Esophagus squamous epithelium (tissue), 5 donors: ENCODE data around the gene PPP2R3A. TPM values are rescaled to one million over a fixed set of nuclear protein-coding genes. Genes with fewer than 3 reads are reported as not detected.

Experiments used
- DNase-seq: peaks from one replicate; lab custom pipeline; 2025; lab: John Stamatoyannopoulos, UW
- H3K27ac ChIP-seq, 4 donors: fragments of 200-600 bp; sonication (generic); one replicate each; pipeline ENCODE4 v1.5.1; 2016 to 2019; ENCODE audit warnings: mild to moderate bottlenecking in 1 of 4
- H3K27me3 ChIP-seq, 4 donors: fragments of 200-600 bp; sonication (generic); 1 replicate in 3 of 4; 2 replicates in 1 of 4; pipeline versions ENCODE4 v1.5.1 to v1.6.0; 2017 to 2021; ENCODE audit warnings: antibody characterized with exemption in 1 of 4
- H3K36me3 ChIP-seq, 3 donors: fragments of 200-600 bp; sonication (generic); one replicate each; pipeline ENCODE4 v1.5.1; 2016 to 2019
- H3K4me1 ChIP-seq, 3 donors: fragments of 200-600 bp; sonication (generic); one replicate each; pipeline ENCODE4 v1.5.1; 2017 to 2019
- H3K4me3 ChIP-seq, 4 donors: fragments of 200-600 bp; sonication (generic); 1 replicate in 3 of 4; 2 replicates in 1 of 4; pipeline ENCODE4 v1.5.1; 2016 to 2019; ENCODE audit warnings: mild to moderate bottlenecking in 2 of 4, moderate library complexity in 1 of 4
- H3K9me3 ChIP-seq, 3 donors: fragments of 200-600 bp; sonication (generic); one replicate each; pipeline ENCODE4 v1.5.1; 2016 to 2019
- POLR2A ChIP-seq, 4 donors: fragments of 450-650 bp; IDR thresholded peaks; one replicate each; pipeline ENCODE4 v1.6.1; 2017; ENCODE audit warnings: antibody characterized with exemption in 4 of 4, mild to moderate bottlenecking in 4 of 4, moderate library complexity in 3 of 4
- WGBS, 2 donors: methylation state at CpG; one replicate each; pipeline ENCODE4 v1.1.5; 2018; 5-methylcytosine and 5-hydroxymethylcytosine counted together
- intact Hi-C: fragments of 100-400 bp; cut with DNase I; formaldehyde crosslinking; loops from one replicate; pipeline ENCODE4 v1.15.0; 2022
- total RNA-seq, 4 donors: library from RNA; depleted of rRNA; stranded (reverse); fragments of >200 nt; gene quantifications; one replicate each; pipeline ENCODE4 v1.1.0, GENCODE V29; 2016
- TF ChIP-seq, protein P1 (sequence below), 6 experiments: fragments of 450-650 bp in 4 of 6; fragments of 200-600 bp in 2 of 6; sonication (generic) in 2 of 6; IDR thresholded peaks; one replicate each; pipeline ENCODE4 v1.5.1; 2016 to 2019; ENCODE audit warnings: antibody characterized with exemption in 6 of 6, mild to moderate bottlenecking in 4 of 6, moderate library complexity in 4 of 6
- donor health status: DM: yes; HTN: yes; CAD: no.

PPP2R3A gene
- total RNA-seq, 4 donors from 2014 or later: 9.4 to 15.6 (median 13.6) TPM

DNA sequence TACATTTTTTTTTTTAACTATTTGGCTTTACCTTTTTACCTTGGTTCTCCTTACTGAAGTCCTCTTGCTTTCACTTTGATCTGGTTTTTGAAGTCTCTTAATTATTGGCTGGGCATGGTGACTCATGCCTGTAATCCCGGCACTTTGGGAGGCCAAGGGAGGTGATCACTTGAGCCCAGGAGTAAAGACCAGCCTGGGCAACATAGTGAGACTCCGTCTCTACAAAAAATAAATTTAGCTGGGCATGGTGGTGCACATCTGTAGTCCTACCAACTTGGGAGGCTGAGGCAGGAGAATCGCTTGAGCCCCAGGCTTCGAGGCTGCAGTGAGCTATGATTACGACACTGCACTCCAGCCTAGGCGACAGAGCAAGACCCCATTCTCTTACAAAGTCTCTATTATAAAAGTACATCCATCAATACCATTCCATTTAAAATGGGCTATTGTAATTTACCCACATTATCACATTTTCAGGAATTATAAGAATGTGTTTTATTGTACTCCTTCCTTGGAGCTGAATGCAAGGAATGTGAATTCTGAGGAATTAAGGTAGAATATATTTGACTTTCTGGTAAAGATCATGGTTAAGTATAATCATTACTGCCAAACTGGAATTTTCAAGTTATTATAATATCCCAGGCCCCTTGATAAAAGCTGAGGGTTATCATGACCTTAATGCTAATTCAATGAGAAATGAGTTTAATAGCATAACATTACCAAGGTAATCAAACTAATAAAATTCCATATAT, 181.6 kb downstream of the PPP2R3A start:
- Histone ChIP-seq H3K36me3 (peaks cover 0 to 54% (median 0%) of the 10 kb centered on the region in 3 donors), H3K4me1 (peaks cover 0 to 44% (median 15%) of the 10 kb centered on the region in 3 donors), H3K27ac (no peak overlapping the region), H3K27me3 (no peaks in the 10 kb centered on the region), H3K9me3 (no peaks in the 10 kb centered on the region), H3K4me3 (no peak overlapping the region)
- 80 to 81% methylated on average over 6 of the region's 6 CpGs for WGBS, 2 donors
- no peak for DNase-seq
- intact Hi-C loops: no loop called here
- TF ChIP-seq, protein P1, sequence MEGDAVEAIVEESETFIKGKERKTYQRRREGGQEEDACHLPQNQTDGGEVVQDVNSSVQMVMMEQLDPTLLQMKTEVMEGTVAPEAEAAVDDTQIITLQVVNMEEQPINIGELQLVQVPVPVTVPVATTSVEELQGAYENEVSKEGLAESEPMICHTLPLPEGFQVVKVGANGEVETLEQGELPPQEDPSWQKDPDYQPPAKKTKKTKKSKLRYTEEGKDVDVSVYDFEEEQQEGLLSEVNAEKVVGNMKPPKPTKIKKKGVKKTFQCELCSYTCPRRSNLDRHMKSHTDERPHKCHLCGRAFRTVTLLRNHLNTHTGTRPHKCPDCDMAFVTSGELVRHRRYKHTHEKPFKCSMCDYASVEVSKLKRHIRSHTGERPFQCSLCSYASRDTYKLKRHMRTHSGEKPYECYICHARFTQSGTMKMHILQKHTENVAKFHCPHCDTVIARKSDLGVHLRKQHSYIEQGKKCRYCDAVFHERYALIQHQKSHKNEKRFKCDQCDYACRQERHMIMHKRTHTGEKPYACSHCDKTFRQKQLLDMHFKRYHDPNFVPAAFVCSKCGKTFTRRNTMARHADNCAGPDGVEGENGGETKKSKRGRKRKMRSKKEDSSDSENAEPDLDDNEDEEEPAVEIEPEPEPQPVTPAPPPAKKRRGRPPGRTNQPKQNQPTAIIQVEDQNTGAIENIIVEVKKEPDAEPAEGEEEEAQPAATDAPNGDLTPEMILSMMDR (IDR thresholded peaks at IDR 0.05): no peak
- TF ChIP-seq POLR2A (IDR thresholded peaks at IDR 0.05): no peak

DNA sequence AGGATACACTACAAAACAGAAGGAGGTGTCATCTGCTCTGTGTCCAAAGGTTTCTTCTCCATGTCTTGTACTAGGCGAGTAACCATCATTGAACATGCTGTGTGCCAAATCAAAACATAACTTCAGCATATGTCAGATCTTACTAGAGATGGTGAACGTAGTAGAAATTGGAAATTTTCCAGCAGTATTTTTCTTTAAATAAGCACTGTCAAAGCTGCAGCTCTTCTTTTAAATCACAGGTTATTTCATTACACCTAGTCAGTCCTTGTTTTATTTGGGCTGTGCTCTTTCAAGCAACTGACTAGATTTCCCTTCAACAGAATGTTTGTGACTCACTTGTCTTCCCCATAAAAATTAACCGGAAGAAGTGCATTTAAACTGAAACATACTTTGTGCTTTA, 184.1 kb downstream of the PPP2R3A start:
- Histone ChIP-seq H3K27me3 (no peaks in the 10 kb centered on the region), H3K4me1 (peaks cover 0 to 53% (median 9%) of the 10 kb centered on the region in 3 donors), H3K9me3 (no peaks in the 10 kb centered on the region), H3K27ac (no peak overlapping the region), H3K36me3 (peaks cover 0 to 46% (median 0%) of the 10 kb centered on the region in 3 donors), H3K4me3 (no peak overlapping the region)
- WGBS, 2 donors: 41 to 49% methylated on average over 3 of the region's 3 CpGs
- DNase-seq: no peak
- TF ChIP-seq, protein P1 (IDR thresholded peaks at IDR 0.05): no peak
- no peak for TF ChIP-seq POLR2A (IDR thresholded peaks at IDR 0.05)
- intact Hi-C loops: no loop called here

DNA sequence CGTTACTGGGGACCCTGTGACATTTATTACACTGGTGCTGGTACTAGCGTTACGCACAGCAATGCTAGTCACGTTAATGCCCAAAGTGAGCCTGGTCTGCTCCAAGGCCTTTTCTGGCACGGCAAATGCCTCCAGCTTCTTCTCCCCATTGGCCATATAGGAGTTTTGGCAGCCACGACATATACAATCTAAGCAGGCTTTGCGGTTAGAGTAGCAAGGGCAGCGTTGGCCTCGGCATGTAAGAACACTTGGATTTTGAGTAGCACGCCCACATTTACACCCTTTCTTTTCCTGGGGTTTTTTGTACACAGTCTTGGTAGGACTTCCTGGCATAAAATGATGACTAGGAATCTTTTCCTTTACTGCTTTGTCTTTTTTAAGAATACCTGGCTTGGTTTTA, 185.7 kb downstream of the PPP2R3A start:
- no peaks in the 10 kb centered on the region for H3K27me3 ChIP-seq
- intact Hi-C loops: no loop called here
- no peaks in the 10 kb centered on the region for H3K9me3 ChIP-seq
- H3K36me3 ChIP-seq: peaks cover 0 to 30% (median 0%) of the 10 kb centered on the region in 3 donors
- DNase-seq: no peak
- WGBS, 2 donors: 42 to 65% methylated on average over 8 to 10 of the region's 10 CpGs
- TF ChIP-seq, protein P1 (IDR thresholded peaks at IDR 0.05): no peak
- no peak for TF ChIP-seq POLR2A (IDR thresholded peaks at IDR 0.05)
- no peak overlapping the region for H3K27ac ChIP-seq
- no peak overlapping the region for H3K4me3 ChIP-seq
- H3K4me1 ChIP-seq: peaks cover 0 to 58% (median 9%) of the 10 kb centered on the region in 3 donors

DNA sequence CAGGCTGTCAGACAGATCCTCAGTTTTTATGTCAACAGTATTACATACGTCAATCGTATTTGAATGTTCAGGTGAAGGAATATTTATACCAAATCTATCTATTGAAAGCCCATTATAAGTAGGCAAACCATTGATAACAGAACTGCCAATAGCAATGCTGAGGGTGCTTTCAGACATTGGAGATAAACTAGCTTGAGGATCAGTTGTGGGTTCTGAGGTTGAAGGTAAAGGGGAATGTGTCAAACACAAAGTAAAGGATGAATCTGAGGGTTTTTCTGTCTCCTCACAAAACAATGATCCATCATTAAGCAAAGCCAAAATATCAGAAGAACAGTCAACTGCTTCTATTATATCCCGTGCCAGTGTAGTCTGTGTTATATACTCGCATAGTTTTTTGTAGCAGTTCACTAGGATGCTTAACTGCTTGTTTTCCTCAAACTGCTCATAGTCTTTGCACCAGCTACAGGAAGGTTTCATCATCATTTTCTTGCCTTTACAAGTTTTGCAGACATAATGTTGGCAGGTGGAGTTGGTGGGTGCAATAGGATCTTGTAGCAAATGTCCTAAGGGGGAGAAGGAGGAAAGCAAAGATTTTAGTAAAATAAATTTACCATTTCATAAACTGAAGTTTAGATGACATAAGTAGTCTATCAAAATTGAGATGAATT, 186.8 kb downstream of the PPP2R3A start:
- DNase-seq: no peak
- WGBS, 2 donors: 53 to 68% methylated on average over 4 of the region's 4 CpGs
- TF ChIP-seq, protein P1 (IDR thresholded peaks at IDR 0.05): no peak
- no peak for TF ChIP-seq POLR2A (IDR thresholded peaks at IDR 0.05)
- Histone ChIP-seq H3K4me1 (peaks cover 0 to 62% (median 9%) of the 10 kb centered on the region in 3 donors), H3K36me3 (peaks cover 0 to 23% (median 0%) of the 10 kb centered on the region in 3 donors), H3K27me3 (no peaks in the 10 kb centered on the region), H3K27ac (no peak overlapping the region), H3K4me3 (no peak overlapping the region), H3K9me3 (no peaks in the 10 kb centered on the region)
- intact Hi-C loops: no loop called here

DNA sequence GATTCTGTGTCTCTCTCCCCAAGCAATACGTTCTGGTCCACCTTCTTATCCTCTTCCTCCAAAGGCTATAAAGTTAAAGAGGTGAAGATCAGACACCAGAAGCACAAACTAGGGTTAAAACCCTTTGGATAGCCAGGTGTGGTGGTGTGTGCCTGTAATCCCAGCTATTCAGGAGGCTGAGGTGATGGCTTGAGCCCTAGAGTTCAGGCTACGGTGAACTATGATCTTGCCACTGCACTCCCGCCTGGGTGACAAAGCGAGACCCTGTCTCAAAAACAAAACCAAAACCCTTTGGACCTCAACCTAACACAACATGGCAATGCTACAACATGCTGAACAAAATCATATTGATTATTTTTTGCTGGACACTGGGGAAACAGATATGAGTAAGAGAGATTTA, 187.4 kb downstream of the PPP2R3A start:
- H3K4me3 ChIP-seq: no peak overlapping the region
- no peak overlapping the region for H3K27ac ChIP-seq
- TF ChIP-seq, protein P1 (IDR thresholded peaks at IDR 0.05): no peak
- TF ChIP-seq POLR2A (IDR thresholded peaks at IDR 0.05): no peak
- H3K9me3 ChIP-seq: no peaks in the 10 kb centered on the region
- peaks cover 0 to 66% (median 9%) of the 10 kb centered on the region in 3 donors for H3K4me1 ChIP-seq
- intact Hi-C loops: no loop called here
- DNase-seq: no peak
- H3K36me3 ChIP-seq: peaks cover 0 to 21% (median 0%) of the 10 kb centered on the region in 3 donors
- WGBS, 2 donors: 81 to 85% methylated on average over 4 of the region's 4 CpGs
- no peaks in the 10 kb centered on the region for H3K27me3 ChIP-seq
